HG03064 (cell line): ENCODE results near the gene KCNK1.

Experiments
- ATAC-seq: cut with Tn5 transposase; IDR thresholded peaks from one replicate; pipeline ENCODE4 v1.9.1; 2021; ENCODE audit warnings: low read depth; ENCODE audit not compliant: unreplicated experiment

The KCNK1 gene

DNA sequence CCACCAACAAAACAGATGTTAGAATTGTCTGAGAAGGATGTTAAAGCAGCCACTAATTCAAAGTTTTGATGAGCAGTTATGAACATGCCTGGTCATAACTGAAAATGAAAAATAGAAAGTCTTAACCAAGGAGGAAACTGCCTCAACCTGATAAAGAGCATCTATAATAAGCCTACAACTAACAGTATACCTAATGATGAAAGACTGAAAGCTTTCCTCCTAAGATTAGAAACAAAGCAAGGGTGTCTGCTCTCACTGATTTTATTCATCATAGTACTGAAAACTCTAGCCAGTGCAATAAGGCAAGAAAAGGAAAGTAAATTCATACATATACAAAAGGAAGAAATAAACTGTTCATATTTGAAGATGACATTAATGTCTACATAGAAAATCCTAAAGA, 82.0 kb downstream of the KCNK1 start:
- no peak for ATAC-seq

- no peak for ATAC-seq
Measured at GRCh38 chr1:233700338-233700737, 86.4 kb downstream of the KCNK1 start.

GRCh38 chr1:233704170-233704897, 90.4 kb downstream of the KCNK1 start:
- ATAC-seq = no peak

GRCh38 chr1:233704898-233705723, 91.2 kb downstream of the KCNK1 start:
- no peak for ATAC-seq

- ATAC-seq = no peak
Measured at GRCh38 chr1:233707153-233707879, 93.4 kb downstream of the KCNK1 start.

- no peak for ATAC-seq
Measured at GRCh38 chr1:233707880-233708815, 94.2 kb downstream of the KCNK1 start.

- ATAC-seq = no peak
Measured at GRCh38 chr1:233710031-233710430, 96.1 kb downstream of the KCNK1 start.

DNA sequence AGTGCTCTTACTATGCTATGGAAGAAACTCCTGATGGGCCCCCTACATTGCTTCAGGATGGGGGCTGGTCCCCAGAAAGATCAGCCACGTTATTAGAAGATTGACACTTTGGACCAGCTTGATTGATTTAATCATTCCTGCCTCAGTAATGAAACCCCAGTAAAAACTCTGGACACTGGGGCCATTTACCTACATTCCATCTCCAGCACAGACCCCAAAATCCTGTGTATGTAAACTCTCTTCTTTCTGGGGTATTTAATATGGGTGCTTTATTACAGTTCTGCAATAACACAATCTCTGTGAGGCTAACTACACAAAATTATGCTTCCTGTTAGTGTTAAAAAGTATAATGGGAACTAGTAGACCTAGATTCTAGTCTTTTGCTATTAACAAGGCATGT, 96.6 kb downstream of the KCNK1 start:
- ATAC-seq = no peak

GRCh38 chr1:233714631-233715217, 100.8 kb downstream of the KCNK1 start:
- ATAC-seq = no peak

GRCh38 chr1:233718057-233718456, 104.2 kb downstream of the KCNK1 start:
- no peak for ATAC-seq

GRCh38 chr1:233719655-233720341, 105.9 kb downstream of the KCNK1 start:
- no peak for ATAC-seq

- ATAC-seq = no peak
Measured at GRCh38 chr1:233721004-233721595, 107.2 kb downstream of the KCNK1 start.
